Skeletal muscle tissue (tissue), 4 donors: ENCODE data around the gene NALCN. TPM values are rescaled to one million over a fixed set of nuclear protein-coding genes. Genes with fewer than 3 reads are reported as not detected.

Experiments used
- H3K27ac ChIP-seq: one replicate; pipeline ENCODE4 v1.7.0; 2013; ENCODE audit warnings: mild to moderate bottlenecking, low read depth, low read length, inconsistent platforms
- H3K27me3 ChIP-seq, 3 donors: one replicate each; pipeline ENCODE4 v1.7.0; 2013; ENCODE audit warnings: low read length in 3 of 3; ENCODE audit not compliant: control insufficient read depth in 3 of 3, insufficient read depth in 3 of 3
- H3K36me3 ChIP-seq, 3 donors: one replicate each; pipeline ENCODE4 v1.7.0; 2013; ENCODE audit warnings: low read length in 3 of 3; ENCODE audit not compliant: control insufficient read depth in 3 of 3, insufficient read depth in 3 of 3
- H3K4me1 ChIP-seq, 3 donors: one replicate each; pipeline ENCODE4 v1.7.0; 2013; ENCODE audit warnings: low read length in 3 of 3, mild to moderate bottlenecking in 3 of 3; ENCODE audit not compliant: control insufficient read depth in 3 of 3, insufficient read depth in 3 of 3
- H3K4me3 ChIP-seq, 3 donors: one replicate each; pipeline ENCODE4 v1.7.0; 2013; ENCODE audit warnings: low read length in 3 of 3
- H3K9ac ChIP-seq, 3 donors: one replicate each; pipeline ENCODE4 v1.7.0; 2013; ENCODE audit warnings: low read length in 3 of 3, mild to moderate bottlenecking in 3 of 3, moderate library complexity in 2 of 3, low read depth in 1 of 3
- H3K9me3 ChIP-seq, 3 donors: one replicate each; pipeline ENCODE4 v1.7.0; 2013; ENCODE audit warnings: low read length in 3 of 3; ENCODE audit not compliant: control insufficient read depth in 3 of 3
- total RNA-seq: library from RNA; depleted of rRNA; stranded (reverse); fragments of >200 nt; gene quantifications from one replicate; pipeline ENCODE4 v1.2.3, GENCODE V29; 2014
- donor health status: Osteomylitis.

Gene NALCN
- total RNA-seq: 1.0 TPM

- Histone ChIP-seq H3K27ac (no peak within 1 kb of the TSS), H3K27me3 (peaks cover 3 to 4% (median 3%) of the 10 kb centered on the region in 3 donors)
Observed at GRCh38 chr13:101416181-101417042, at the start of gene NALCN. Gene NALCN (minus strand): TSS chr13:101416508. CDS start chr13:101399126, 17,382 bp downstream.

GRCh38 chr13:101465877-101466276, 49.6 kb upstream of the NALCN start:
- Histone ChIP-seq H3K9me3 (peaks cover 0 to 2% (median 0%) of the 10 kb centered on the region in 3 donors), H3K9ac (no peak overlapping the region), H3K4me3 (no peak overlapping the region), H3K36me3 (no peaks in the 10 kb centered on the region), H3K27ac (no peak overlapping the region), H3K27me3 (no peaks in the 10 kb centered on the region), H3K4me1 (no peaks in the 10 kb centered on the region)

More at GRCh38 chr13:101416181-101417042, at the start of gene NALCN:
- H3K9ac ChIP-seq: peak within 1 kb of the TSS; percentile 57 to 77 (median 65)
- H3K36me3 ChIP-seq: no peaks in the 10 kb centered on the region
- peaks cover 0 to 4% (median 3%) of the 10 kb centered on the region in 3 donors for H3K4me1 ChIP-seq
- H3K9me3 ChIP-seq: no peaks in the 10 kb centered on the region
- peak within 1 kb of the TSS; percentile 62 to 74 (median 63) for H3K4me3 ChIP-seq

- no peak overlapping the region for H3K27ac ChIP-seq
- H3K4me1 ChIP-seq: peaks cover 0 to 4% (median 2%) of the 10 kb centered on the region in 3 donors
- H3K36me3 ChIP-seq: no peaks in the 10 kb centered on the region
- peaks cover 0 to 9% (median 0%) of the 10 kb centered on the region in 3 donors for H3K27me3 ChIP-seq
- no peaks in the 10 kb centered on the region for H3K9me3 ChIP-seq
- no peak overlapping the region for H3K9ac ChIP-seq
- H3K4me3 ChIP-seq: no peak overlapping the region
Observed at GRCh38 chr13:101457176-101457575, 40.9 kb upstream of the NALCN start.

- no peaks in the 10 kb centered on the region for H3K36me3 ChIP-seq
- H3K4me3 ChIP-seq: no peak overlapping the region
- no peak overlapping the region for H3K27ac ChIP-seq
- H3K4me1 ChIP-seq: peaks cover 0 to 4% (median 2%) of the 10 kb centered on the region in 3 donors
- H3K27me3 ChIP-seq: peaks cover 0 to 9% (median 0%) of the 10 kb centered on the region in 3 donors
- H3K9me3 ChIP-seq: no peaks in the 10 kb centered on the region
- no peak overlapping the region for H3K9ac ChIP-seq
Observed at GRCh38 chr13:101455863-101456262, 39.6 kb upstream of the NALCN start.

- H3K36me3 ChIP-seq: no peaks in the 10 kb centered on the region
- H3K4me3 ChIP-seq: no peak overlapping the region
- no peak overlapping the region for H3K9ac ChIP-seq
- peaks cover 0 to 9% (median 0%) of the 10 kb centered on the region in 3 donors for H3K27me3 ChIP-seq
- H3K27ac ChIP-seq: no peak overlapping the region
- no peaks in the 10 kb centered on the region for H3K9me3 ChIP-seq
- peaks cover 0 to 4% (median 2%) of the 10 kb centered on the region in 3 donors for H3K4me1 ChIP-seq
Observed at GRCh38 chr13:101454767-101455166, 38.5 kb upstream of the NALCN start.

GRCh38 chr13:101453784-101454201, 37.5 kb upstream of the NALCN start:
- Histone ChIP-seq H3K36me3 (no peaks in the 10 kb centered on the region), H3K9me3 (no peaks in the 10 kb centered on the region), H3K9ac (peak overlapping the region; percentile 62 to 66 (median 64)), H3K27me3 (peaks cover 0 to 9% (median 0%) of the 10 kb centered on the region in 3 donors), H3K27ac (no peak overlapping the region), H3K4me1 (peaks cover 0 to 4% (median 2%) of the 10 kb centered on the region in 3 donors), H3K4me3 (peak overlapping the region; percentile 36 to 73 (median 59))

GRCh38 chr13:101452519-101453485, 36.5 kb upstream of the NALCN start, which contains the start of gene ITGBL1:
Gene ITGBL1 (plus strand): TSS chr13:101452675. CDS start chr13:101452834, 159 bp downstream.
- no peak within 1 kb of the TSS for H3K27ac ChIP-seq
- H3K9me3 ChIP-seq: no peaks in the 10 kb centered on the region
- H3K27me3 ChIP-seq: peaks cover 0 to 9% (median 0%) of the 10 kb centered on the region in 3 donors
- H3K36me3 ChIP-seq: no peaks in the 10 kb centered on the region
- peak within 1 kb of the TSS; percentile 62 to 66 (median 64) for H3K9ac ChIP-seq
- peak within 1 kb of the TSS; percentile 36 to 73 (median 68) for H3K4me3 ChIP-seq
- peaks cover 0 to 4% (median 2%) of the 10 kb centered on the region in 3 donors for H3K4me1 ChIP-seq

GRCh38 chr13:101451641-101452040, 35.3 kb upstream of the NALCN start:
- peaks cover 0 to 9% (median 0%) of the 10 kb centered on the region in 3 donors for H3K27me3 ChIP-seq
- H3K4me1 ChIP-seq: peaks cover 0 to 4% (median 2%) of the 10 kb centered on the region in 3 donors
- no peaks in the 10 kb centered on the region for H3K36me3 ChIP-seq
- no peak overlapping the region for H3K4me3 ChIP-seq
- no peak overlapping the region for H3K27ac ChIP-seq
- H3K9me3 ChIP-seq: no peaks in the 10 kb centered on the region
- H3K9ac ChIP-seq: no peak overlapping the region

- no peaks in the 10 kb centered on the region for H3K9me3 ChIP-seq
- H3K4me3 ChIP-seq: no peak overlapping the region
- no peak overlapping the region for H3K9ac ChIP-seq
- H3K27ac ChIP-seq: no peak overlapping the region
- peaks cover 0 to 4% (median 2%) of the 10 kb centered on the region in 3 donors for H3K4me1 ChIP-seq
- peaks cover 0 to 9% (median 0%) of the 10 kb centered on the region in 3 donors for H3K27me3 ChIP-seq
- H3K36me3 ChIP-seq: no peaks in the 10 kb centered on the region
Observed at GRCh38 chr13:101450749-101451130, 34.4 kb upstream of the NALCN start.
